GM12872 (cell line): ENCODE results near the gene KCTD12.

ENCODE experiments used
- TF ChIP-seq, protein P1 (sequence below): IDR thresholded peaks from 3 replicates; pipeline ENCODE4 v1.5.1; 2011; ENCODE audit warnings: low read depth, mild to moderate bottlenecking, low read length, moderate library complexity; ENCODE audit not compliant: insufficient read depth

KCTD12 gene

DNA sequence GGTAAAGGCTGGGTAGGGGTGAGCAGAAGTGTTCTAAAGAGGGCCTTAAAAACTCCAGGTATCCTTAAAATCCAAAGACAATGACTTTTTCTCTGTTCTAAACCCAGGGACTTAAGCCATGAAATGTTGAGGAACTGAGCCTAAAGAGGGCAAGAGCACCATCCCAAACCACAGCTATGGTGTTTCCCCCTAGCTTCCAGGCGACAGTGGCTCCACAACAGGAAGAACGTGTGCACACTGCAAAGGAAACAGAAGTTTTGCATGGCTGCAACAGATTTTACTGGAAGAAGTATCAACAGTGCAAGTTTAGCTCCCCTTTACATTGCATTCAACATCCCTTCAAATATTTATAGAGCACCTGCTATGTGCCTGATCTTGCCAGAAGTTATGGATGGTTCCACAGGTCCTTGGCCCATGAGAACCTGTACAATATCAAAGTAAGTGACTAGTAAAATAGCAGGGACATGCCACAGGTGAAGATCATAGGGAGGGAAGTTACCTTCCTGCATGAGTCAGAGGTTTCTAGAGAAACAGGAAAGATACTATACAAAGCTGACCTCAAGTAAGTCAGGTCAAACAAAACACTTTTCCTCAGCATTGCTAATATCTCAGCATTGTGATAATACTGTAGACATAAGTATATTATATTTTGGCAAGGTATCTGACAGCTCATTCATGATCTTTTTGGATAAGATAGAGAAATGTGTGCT lies 8.4 kb upstream of the KCTD12 start:
- TF ChIP-seq, protein P1, sequence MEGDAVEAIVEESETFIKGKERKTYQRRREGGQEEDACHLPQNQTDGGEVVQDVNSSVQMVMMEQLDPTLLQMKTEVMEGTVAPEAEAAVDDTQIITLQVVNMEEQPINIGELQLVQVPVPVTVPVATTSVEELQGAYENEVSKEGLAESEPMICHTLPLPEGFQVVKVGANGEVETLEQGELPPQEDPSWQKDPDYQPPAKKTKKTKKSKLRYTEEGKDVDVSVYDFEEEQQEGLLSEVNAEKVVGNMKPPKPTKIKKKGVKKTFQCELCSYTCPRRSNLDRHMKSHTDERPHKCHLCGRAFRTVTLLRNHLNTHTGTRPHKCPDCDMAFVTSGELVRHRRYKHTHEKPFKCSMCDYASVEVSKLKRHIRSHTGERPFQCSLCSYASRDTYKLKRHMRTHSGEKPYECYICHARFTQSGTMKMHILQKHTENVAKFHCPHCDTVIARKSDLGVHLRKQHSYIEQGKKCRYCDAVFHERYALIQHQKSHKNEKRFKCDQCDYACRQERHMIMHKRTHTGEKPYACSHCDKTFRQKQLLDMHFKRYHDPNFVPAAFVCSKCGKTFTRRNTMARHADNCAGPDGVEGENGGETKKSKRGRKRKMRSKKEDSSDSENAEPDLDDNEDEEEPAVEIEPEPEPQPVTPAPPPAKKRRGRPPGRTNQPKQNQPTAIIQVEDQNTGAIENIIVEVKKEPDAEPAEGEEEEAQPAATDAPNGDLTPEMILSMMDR: no peak

DNA sequence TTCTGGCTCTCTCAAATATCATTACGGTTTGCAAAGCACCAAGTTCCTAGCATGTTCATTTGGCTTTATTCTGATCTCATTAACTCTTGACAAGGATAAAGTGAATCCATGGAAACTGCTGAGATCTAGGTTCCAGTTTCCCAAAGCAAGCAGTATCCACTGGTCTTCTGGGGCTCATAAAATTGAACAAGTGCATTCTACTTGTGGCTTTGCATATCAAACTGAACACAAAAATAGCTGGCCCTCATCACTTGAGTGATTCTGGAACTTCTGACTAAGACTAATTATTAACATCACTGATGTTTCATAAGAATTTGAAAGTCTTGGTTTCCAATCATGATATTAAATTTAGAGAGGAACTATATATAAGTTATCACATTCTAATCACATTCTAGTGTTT lies 6.3 kb upstream of the KCTD12 start:
- TF ChIP-seq, protein P1: no peak

DNA sequence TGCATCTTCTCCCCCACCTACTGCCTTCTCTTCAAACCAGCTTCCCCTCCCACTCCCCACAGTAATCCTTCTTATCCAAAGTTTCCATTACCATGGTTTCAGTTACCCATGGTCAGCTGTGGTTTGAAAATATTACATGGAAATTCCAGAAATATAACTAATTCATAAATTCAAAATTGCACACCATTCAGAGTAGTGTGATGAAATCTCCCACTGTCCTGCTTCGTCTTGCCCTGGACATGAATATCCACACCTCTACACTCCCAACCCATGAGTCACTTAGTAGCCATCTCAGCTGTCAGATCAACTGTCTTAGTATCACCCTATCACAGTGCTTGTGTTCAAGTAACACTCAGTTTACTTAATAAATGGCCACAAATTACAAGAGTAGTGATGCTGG lies 3.8 kb upstream of the KCTD12 start:
- TF ChIP-seq, protein P1: no peak

DNA sequence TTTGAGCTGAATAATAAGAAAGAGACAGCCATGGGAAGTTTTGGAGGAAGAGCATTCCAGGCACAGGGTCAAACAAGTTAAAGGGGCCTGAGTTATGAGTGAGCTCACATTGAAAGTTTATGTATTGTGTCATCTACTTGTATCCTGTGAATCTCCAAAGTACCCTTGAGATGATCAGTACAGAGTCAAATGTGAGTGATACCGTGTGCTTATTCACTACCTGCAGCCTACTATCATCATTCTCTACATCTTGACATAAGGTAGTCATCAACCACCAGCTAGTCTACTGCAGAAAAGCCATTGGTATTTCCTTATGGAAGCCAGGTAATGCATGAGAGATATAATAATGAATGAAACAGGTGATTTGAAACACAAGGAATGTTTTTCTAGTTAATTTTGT lies 3.0 kb upstream of the KCTD12 start:
- TF ChIP-seq, protein P1: no peak

DNA sequence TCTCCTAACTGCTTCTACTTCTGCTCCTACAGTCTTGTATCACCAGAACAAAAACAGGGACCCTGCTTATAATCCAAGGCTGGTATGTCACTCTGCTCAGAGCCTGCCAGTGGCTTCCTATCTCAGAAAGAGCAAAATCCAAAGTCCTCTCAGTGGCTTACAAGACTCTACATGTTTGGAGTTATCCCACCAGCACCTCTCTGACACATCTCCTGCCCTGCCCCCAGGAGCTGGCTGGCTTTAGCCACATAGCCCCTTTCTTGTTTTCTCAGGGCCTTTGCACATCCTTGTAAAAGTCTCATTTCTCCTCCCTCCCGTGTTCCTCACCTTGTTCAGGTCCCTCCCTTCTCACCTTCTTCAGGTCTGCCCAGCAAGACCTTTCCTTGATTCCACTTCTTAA lies 2.2 kb upstream of the KCTD12 start:
- TF ChIP-seq, protein P1: no peak

DNA sequence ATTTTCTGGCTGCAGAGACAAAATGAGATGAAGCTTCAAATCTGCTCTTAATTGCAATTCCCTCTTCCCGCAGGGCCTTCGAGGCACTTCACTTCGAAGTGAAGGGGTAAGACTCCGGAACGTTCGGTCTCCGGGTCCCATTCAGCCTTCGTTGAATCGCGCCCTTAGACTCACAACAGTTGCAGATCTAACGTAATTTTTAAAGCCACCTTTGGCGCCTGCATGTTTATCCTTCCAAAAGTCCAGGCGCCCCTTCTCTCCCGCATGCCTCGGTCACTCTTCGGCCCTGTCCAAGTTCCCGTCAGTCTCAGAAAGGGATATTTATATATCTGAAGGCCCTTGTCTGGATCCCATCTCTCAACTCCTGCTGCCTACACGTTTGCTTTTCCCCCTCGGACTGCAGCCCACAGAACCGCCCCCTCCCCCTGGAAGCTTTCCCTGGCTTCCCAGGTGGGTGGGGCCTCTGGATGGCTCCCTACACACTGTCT lies 915 bp upstream of the KCTD12 start:
- TF ChIP-seq, protein P1: no peak

DNA sequence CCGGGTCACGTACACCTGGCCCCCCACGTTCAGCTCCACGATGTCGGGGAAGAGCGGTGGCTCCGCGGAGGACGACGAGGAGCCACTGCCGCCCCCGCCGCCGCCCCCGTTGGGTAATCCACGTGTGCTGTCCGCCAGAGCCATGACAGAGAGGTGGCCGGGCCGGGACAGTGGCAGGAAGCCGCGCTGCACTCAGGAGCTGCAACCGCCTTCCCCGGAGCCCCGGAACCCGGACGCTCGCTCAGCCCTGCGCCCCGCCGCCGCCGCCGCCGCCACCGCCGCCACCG lies 257 bp downstream of the KCTD12 start:
- TF ChIP-seq, protein P1: no peak
